ENCODE results near the gene MME.

MME gene

DNA sequence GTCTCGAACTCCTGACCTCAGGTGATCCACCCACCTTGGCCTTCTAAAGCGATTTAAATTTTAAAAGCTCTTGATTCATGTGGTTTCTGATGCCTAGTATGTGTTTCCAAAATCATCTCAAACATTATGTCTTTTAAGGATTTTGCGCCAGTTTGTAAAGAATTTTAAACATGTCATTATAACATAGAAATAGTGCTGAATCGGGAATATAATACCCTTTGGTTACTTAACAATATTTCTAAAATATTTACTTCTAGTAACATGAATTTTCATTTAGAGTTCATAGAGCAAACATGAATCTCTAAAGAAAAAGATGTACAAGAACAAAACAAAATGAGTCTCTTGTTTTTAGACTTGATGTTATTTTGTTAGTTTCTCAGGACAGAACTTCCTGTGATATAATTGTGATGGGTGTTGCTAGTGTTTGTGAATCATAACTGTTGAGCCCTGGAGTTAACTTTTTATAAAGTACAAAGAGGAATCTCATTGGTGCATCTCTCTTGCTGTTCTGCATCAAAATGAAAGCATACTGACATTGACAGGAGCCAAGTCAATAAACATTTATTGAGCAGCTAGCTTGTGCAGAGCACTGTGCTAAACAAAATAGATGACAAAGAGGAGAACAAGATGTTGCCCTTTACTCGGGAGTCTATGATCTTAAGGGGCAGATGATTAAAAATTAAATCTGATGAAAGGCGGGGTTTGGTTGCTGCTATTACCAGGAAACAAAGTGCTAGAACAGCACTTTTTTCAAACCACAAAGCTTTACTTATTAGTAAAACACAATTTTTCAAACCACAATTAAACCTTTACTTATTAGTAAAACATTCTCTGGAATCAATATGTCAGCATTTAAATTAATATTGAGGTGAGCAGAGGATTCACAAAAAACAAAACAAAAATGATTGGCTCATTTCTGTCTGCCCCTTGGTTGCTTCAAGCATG lies 73.4 kb downstream of the MME start:
- DNase-seq: no peak

DNA sequence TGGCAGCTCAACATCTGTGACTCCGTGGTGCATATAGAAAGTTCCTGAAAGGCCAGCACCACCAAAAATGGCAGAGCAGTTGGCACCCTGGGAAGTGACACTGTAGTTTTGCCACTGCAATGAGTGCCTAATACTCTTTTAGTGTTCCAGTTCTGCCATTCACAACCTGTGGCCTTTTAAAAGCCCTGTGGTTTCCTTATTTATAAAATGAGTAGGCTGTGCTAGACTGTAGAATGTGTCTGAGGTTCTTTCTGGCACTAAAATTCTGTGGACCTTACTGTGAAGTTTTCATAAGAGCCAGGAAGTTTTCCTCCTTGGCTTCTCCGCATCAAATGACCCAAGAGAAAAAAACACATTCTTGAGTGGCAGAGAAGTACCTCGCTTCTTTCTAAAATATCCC lies 74.1 kb downstream of the MME start:
- DNase-seq: no peak

DNA sequence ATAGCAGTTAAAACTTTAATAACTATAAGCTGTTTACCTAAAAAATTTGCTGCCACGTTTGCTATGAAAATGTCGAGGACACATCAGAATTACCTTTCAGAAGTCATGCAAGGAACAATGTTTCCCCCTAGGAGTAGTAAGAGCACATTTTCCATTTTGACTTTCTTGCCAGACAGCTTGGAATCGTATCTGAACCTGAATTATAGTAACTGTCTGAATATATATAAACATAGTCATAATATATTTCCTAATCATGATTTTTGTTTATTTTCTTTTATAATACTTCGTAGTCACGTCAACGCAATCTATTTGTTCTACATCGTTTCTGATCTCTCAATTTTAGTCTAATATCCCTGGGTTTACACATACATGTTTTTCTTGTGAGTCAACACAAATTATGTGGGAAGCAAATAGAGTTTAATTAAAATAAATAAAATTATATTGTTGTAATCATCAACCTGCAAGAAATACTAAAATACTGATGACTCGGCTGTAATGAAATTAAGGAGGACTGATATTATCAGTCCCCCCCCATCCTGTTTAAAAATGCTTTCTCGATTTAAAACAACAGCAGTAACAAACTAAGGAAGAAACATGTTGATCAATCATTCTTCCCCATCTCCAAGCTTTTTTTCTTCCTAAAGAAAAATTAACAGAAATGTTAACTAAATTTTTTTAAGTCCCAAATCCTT lies 78.4 kb downstream of the MME start:
- no peak for DNase-seq

DNA sequence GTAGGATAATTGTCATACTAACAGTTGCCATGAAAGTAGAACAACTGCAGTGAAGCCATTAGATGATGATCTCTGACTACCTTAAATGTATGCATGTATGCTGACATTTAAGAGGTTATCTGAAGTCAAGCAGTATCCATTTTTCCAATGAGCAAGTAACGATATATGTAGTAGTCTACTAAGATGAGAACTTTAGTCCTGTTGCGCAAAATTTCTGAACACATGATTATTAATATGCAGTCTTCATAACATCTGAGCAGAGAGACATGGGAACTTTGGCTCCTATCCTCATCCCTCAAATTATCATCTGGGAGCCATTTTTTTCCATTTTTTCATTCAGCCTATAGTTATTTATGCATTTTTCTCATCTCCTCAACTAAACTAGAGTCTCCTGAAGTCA lies 79.2 kb downstream of the MME start:
- no peak for DNase-seq

DNA sequence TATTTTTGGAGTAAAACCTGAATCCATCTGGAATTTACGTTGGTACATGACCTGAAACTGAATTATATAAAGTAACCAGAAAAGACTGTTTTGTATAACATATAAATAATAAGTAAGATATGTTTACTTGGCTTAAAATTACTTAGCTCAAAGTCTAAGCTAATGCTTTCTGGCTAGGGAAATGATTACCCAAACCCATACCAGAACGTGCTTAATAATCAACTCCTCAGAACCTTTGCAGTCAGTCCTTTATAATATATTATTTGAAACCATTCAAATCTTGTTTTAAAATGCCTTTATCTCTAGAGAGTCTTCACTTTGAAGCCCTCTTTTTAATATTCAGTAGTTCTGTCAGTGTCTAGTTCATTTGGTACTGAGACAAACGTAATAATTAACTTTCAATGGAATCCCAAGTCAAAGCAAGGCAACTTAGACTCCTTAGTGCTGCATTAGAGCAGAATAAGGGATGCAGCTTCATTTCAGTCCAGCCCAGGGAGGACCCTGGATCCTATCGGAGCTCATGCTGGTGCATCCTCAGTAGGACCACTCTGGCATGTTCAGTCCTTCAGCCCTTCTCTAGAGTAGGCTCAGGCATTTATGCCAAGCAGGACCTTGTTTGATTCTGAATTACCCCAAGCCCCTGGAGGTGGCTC lies 81.6 kb downstream of the MME start:
- DNase-seq: no peak

DNA sequence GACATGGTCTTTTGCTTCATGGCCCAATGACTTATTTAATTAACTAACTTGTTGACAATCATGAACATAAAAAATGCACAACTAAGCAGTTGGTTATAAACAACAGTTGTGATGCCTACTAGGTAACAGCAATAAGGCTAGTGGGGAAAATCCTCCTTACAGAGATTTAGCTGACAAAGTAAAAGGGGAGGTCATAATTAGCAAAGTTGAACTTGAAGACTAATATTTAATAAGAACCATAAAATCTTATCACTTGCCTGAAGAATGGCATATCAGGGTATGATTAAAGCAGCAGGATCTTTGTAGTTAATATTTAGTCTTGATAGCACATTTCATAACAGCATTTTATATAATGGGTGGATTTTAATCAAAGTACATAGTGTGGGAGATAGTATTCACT lies 84.2 kb downstream of the MME start:
- no peak for DNase-seq

DNA sequence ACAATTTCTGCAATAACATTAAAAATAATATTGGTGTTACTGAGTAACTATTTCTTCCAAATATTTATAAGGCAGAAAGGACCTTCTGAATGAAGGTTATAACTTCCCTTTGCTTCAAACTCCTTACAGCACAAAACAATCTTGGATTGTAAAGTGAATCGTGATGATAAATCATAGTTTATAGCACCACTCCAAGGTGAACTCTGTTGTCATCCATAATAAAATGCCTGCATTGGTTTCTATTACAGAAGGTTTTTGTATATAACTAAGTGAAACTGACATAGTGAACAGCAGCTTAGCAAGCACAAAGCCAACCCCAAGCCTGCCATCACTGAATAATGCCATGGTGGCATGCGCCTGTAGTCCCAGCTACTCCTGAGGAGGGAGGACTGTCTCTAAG lies 86.3 kb downstream of the MME start:
- no peak for DNase-seq

DNA sequence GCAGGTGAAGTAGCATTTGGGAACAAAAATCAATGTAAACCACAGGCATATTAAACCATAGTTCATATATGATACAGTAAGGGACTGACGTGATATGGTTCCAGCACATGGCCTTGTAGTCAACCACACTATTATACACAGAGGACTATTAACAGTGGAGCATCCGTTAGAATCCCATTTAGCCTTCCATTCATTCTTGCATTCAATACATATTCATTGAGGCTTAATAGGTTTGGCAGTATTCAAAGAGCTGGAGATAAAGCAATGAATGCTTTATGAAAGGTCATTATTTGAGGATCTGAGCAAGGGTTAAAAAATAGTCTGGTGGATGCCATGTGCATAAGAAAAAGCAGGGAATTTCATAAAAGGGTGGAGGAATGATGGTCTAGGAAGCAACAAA lies 89.1 kb downstream of the MME start:
- no peak for DNase-seq

DNA sequence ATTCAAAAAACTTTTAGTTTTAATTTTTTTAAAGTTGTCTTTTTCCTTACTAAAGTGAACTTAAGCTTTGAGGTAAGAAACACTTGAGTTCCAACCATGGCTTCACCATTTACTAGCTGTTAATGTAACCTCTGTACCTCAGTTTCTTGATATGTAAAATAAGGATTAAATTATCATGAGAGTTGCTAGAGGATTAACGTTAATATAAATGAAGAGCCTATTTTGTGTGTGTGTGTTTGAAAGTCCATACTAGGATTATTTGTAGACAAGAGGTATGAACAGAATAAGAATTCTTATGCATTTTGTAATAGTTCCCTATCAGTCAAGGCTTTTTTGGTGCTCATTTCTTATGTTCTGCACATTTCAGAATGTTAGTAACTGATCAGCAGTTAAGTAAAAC lies 93.7 kb downstream of the MME start:
- no peak for DNase-seq

DNA sequence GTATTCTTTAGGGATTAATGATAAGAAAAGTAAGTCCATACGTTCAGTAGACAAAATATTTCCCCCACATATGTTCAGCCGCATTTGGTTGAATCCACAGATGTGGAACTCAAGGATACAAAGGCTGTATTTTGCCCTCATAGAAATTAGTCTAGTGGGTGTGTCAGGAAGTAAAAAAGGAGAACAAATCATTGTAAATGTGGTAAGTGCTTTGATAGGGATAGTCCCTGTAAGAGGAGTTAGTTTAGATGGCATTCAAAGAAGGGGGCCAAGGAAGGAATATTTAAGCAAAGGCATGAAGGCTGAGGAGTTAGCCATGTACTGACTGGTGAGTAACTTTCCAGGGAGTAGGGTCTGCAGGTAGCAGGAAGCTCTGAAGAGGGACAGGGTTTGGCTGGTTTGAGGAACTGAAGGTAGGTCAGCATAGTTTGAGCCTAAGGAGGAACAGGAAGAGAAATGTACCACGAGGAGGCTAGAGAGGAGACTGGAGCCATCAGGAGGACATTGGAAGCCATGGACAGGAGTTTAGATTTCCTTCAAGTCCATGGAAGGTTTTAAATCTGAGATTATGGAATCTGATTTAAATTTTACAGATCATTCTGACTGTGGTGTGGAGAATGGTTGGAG lies 98.8 kb downstream of the MME start:
- DNase-seq: no peak

DNA sequence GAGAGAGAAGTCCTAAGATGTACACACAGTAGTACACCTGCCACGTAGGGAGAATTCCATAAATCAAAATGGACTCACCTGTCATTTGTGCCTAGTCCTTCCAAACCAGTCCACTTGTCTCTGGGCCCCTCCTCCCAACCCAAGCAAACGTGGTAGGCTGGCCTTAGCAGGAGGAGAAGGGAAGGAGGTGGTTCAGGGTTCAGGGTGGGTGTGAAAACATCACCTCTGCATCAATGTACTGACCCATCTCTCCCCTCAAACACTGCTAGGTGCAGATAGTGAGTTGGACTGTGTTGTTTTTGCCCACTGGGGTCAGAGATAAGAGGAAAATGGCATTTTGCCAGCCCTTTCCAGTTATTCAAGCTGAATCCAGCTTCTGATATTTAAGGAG lies 99.3 kb downstream of the MME start:
- no peak for DNase-seq

DNA sequence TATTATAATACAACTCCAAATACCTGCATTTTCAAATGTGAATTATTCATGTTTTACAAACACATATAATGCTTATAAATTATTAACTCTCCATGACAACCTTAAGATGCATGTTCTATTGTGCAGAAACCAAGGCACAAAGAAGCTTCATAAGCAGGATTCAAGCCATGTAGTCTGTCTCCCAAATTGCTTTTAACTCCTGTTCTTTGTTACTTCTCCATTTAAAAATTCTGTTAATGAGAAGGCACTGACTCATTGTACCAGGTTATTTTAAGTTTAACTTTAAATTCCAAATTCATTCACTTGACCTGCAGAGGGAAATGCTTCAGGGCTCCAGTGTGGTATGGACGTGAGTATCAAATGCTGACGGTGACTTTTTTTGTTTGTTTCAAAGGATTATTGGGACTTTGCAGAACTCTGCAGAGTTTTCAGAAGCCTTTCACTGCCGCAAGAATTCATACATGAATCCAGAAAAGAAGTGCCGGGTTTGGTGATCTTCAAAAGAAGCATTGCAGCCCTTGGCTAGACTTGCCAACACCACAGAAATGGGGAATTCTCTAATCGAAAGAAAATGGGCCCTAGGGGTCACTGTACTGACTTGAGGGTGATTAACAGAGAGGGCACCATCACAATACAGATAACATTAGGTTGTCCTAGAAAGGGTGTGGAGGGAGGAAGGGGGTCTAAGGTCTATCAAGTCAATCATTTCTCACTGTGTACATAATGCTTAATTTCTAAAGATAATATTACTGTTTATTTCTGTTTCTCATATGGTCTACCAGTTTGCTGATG lies 100.0 kb downstream of the MME start:
- no peak for DNase-seq

DNA sequence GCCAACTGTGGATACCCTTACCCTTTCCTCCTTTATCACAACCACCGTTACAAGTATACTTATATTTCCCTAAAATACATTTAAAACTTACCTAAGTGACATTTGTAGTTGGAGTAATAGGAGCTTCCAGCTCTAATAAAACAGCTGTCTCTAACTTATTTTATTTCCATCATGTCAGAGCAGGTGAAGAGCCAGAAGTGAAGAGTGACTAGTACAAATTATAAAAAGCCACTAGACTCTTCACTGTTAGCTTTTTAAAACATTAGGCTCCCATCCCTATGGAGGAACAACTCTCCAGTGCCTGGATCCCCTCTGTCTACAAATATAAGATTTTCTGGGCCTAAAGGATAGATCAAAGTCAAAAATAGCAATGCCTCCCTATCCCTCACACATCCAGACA lies 102.3 kb downstream of the MME start:
- DNase-seq: no peak

DNA sequence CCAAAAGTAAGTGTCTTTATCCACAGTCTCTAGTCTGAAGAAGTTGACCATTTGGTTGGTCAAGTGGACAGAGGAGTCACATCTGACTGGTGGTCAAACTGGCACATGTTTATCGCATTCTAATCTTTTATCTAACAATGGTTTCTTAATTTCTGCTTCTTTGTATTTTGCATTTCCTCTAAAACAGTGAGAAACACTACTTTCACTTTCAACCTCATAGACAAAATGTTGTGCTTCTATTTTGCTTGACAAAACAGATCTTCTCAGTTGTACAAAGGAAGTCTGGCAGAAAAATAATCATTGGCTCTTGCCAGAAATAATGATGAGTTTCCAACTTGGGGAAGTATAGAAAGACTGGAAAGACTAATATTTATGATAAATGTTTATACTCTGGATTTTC lies 103.9 kb downstream of the MME start:
- no peak for DNase-seq

DNA sequence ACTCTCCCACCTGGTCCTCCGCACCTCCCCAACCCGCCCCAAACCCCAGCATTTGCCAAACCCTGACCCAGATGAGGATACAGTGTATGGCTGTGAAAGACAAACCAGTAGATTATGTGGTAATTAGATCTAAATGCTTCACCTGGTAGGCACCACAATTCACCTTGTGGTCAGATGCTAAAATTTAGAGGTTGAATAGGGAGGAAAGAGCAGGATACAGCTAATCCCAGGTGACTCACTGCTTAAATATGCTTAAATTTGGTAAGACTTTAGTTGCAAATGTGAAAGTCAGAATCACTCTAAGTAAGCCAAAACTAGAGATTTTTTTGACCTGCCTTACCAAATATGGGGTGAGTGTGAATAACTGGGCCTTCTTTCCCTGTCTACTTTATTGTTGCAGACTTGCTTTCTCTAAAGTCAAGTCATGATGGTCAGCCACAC lies 105.5 kb downstream of the MME start:
- no peak for DNase-seq

DNA sequence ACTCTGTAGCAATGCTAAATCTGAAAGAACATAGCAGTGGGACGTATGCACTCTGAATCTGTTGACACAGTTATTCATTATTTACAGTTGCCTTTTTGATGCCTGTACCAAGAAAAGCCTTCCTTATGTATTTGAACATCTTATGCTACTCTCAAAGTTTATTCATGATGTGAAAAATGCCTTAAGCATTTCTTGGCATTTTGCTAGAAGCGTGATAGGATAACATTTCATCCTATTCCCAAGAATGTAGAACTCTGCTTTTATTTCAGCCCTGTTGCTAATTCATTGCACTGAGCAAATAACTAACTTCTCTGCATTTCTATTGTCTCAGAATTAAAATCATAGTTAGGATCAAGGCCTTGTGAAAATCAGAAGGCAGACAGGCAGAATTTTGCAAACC lies 107.9 kb downstream of the MME start:
- no peak for DNase-seq

DNA sequence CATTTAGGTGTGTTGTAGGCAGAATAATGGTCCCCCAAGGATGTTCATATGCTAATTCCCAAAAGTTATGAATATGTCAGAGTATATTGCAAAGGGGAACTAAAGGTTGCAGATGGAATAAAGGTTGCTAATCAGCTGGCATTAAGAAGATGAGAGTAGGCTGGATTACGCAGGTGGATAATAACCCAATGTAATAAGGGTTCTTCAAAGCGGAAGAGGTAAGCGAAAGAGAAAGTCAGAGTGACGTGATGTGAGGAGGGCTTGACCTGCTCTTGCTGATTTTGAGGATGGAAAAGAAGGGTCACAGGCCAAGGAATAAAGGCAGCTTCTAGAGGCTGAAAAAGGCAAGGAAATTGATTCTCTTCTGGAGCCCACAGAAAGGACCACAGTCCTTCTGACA lies 109.4 kb downstream of the MME start:
- DNase-seq: no peak

DNA sequence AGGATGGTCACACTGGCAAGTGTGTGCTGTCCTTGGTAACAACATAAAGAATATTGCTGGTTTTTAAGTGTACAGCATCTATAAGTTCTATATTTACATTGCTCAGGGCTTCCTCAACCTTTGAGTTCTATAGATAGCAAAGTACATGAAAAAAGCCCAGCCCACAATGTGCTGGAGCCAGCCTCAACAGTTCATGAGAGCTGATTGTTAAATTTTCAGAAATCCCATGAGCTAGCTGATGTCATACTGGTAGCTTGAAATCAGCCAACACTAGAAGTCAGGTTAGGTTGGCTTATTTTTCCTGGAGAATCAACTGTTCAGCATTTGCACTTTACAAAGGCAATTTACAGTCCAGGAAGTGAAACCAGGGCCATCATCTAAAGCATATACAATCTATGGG lies 110.6 kb downstream of the MME start:
- no peak for DNase-seq

DNA sequence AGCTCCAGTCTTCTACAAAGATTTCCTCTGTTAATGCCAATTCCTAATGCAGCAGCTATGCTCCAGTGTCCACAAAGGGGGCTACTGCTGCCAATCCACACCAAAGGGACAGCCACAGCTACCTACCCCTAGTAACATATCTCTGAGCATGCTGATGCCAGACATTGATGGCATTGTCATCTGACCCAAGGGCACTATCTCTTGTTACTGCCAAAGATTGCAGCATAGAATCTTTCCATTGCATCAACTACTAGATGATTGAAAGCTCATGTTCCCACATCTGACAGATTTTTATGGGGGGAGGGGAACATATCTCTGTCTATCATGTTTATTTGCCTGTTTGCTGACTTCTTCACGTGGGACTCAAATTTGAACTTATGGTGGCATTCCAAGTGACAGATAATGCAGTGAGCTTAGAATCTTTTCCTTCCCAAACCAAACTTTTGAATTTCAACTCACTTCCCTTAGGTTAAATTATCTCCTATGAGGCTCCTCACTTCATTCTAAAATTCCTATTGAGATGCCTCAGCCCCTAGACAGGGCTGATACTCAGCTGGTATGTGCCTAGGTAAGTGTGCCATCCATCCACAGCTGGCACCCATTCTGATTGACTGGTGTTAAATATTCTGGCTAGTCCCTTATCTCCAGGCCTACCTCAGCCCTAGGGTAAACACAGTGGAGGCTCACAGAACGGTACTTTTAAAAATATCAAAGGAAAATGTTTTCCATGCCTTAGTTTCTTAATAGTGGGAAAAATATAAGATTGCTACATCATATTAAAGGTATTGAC lies 113.0 kb downstream of the MME start:
- no peak for DNase-seq

DNA sequence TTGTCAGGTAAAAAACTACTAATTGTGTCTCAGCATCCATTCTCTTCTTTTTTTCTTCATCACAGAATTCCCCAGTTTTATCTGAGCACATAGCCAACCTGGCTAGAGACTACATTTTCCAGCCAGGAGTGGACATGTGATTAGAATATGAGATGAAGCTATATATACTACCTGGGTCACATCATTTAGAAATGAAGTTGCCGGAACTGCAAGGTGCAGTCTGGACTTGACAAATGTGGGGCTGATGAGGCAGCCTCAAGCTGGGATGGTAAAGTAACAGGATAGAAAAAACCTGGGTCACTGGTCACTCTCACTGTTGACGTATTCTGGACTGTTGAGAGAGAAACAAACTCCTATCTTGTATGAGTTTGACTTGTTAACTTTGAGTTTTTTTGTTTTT lies 113.7 kb downstream of the MME start:
- no peak for DNase-seq

Data from GDM1 (cell line).